Measurements from ENCODE around the gene WDFY2.

- TF ChIP-seq, protein P1, sequence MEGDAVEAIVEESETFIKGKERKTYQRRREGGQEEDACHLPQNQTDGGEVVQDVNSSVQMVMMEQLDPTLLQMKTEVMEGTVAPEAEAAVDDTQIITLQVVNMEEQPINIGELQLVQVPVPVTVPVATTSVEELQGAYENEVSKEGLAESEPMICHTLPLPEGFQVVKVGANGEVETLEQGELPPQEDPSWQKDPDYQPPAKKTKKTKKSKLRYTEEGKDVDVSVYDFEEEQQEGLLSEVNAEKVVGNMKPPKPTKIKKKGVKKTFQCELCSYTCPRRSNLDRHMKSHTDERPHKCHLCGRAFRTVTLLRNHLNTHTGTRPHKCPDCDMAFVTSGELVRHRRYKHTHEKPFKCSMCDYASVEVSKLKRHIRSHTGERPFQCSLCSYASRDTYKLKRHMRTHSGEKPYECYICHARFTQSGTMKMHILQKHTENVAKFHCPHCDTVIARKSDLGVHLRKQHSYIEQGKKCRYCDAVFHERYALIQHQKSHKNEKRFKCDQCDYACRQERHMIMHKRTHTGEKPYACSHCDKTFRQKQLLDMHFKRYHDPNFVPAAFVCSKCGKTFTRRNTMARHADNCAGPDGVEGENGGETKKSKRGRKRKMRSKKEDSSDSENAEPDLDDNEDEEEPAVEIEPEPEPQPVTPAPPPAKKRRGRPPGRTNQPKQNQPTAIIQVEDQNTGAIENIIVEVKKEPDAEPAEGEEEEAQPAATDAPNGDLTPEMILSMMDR (IDR thresholded peaks at IDR 0.05) = no peak
- TF ChIP-seq POLR2A (IDR thresholded peaks at IDR 0.05) = no peak
Observed at GRCh38 chr13:51811920-51812451, 227.7 kb downstream of the WDFY2 start.

All from tibial nerve (tissue), 3 donors.